Spinal cord (tissue), 10 donors: Measurements from ENCODE around the gene RPS6KA1. TPM values are rescaled to one million over a fixed set of nuclear protein-coding genes. Genes with fewer than 3 reads are reported as not detected.
"Not testable (repeated sequence)": the region's sequence is repeated elsewhere in the genome, so short reads cannot be mapped to it uniquely, and the experiment has no call there.

ENCODE experiments used
- DNase-seq, 6 donors: peaks; one replicate each; pipeline versions ENCODE4 v3.0.0 to v3.0.0-alpha.2; 2013 to 2015; ENCODE audit warnings: low spot score in 6 of 6, low read depth in 4 of 6
- H3K27ac ChIP-seq: one replicate; pipeline ENCODE4 v1.5.1; 2013; ENCODE audit warnings: low read depth, low read length, control low read depth
- H3K27me3 ChIP-seq: one replicate; pipeline ENCODE4 v1.6.1; 2013; ENCODE audit warnings: low read length; ENCODE audit not compliant: control insufficient read depth, insufficient read depth
- H3K36me3 ChIP-seq: one replicate; pipeline ENCODE4 v1.6.1; 2013; ENCODE audit warnings: low read length; ENCODE audit not compliant: control insufficient read depth, insufficient read depth
- H3K4me1 ChIP-seq: one replicate; pipeline ENCODE4 v1.6.1; 2013; ENCODE audit warnings: low read length; ENCODE audit not compliant: control insufficient read depth, insufficient read depth
- H3K4me3 ChIP-seq: one replicate; pipeline ENCODE4 v1.5.1; 2013; ENCODE audit warnings: low read depth, low read length, control low read depth
- H3K9me3 ChIP-seq: one replicate; pipeline ENCODE4 v1.6.1; 2013; ENCODE audit warnings: low read length; ENCODE audit not compliant: control insufficient read depth, insufficient read depth
- WGBS: methylation state at CpG from one replicate; pipeline ENCODE4 v1.1.5; 2013; ENCODE audit warnings: missing lambda C conversion rate; ENCODE audit not compliant: insufficient coverage; 5-methylcytosine and 5-hydroxymethylcytosine counted together
- polyA plus RNA-seq, 2 donors: library from polyadenylated mRNA; unstranded; fragments of 120-200 nt; gene quantifications; one replicate each; pipeline ENCODE4 v1.2.1, GENCODE V29; 2013; ENCODE audit not compliant: insufficient read length in 2 of 2
- total RNA-seq, 2 donors: library from RNA; depleted of rRNA in 1 of 2; stranded (reverse); fragments of 120-200 nt in 1 of 2; fragments of >200 nt in 1 of 2; gene quantifications; one replicate each; pipeline versions ENCODE4 v1.2.3 to v1.2.4, GENCODE V29; 2013 to 2014
- donor health status: healthy.

RPS6KA1 gene
- total and polyA plus RNA-seq, 4 donors, result 11.8 to 16.4 (median 13.5) TPM

- 73% methylated on average over 1 of the region's 2 CpGs for WGBS
Measured at GRCh38 chr1:26510711-26511110, 18.9 kb upstream of the RPS6KA1 start.

GRCh38 chr1:26515836-26516235 lies 13.7 kb upstream of the RPS6KA1 start:
- H3K4me1 ChIP-seq, H3K27me3 ChIP-seq, H3K36me3 ChIP-seq, H3K4me3 ChIP-seq, H3K9me3 ChIP-seq, DNase-seq, H3K27ac ChIP-seq: not testable (repeated sequence)
- WGBS, result 75% methylated on average over 2 of the region's 4 CpGs

More at GRCh38 chr1:26510711-26511110, 18.9 kb upstream of the RPS6KA1 start:
- not testable (repeated sequence) for H3K9me3 ChIP-seq, H3K4me3 ChIP-seq, H3K4me1 ChIP-seq, DNase-seq, H3K36me3 ChIP-seq, H3K27ac ChIP-seq, H3K27me3 ChIP-seq

- Histone ChIP-seq H3K4me1 (no peaks in the 10 kb centered on the region), H3K36me3 (no peaks in the 10 kb centered on the region), H3K9me3 (no peaks in the 10 kb centered on the region), H3K4me3 (no peak overlapping the region), H3K27ac (no peak overlapping the region), H3K27me3 (no peaks in the 10 kb centered on the region)
- WGBS, result 93% methylated on average over 3 of the region's 4 CpGs
- no peak for DNase-seq
Measured at GRCh38 chr1:26516987-26517765, 12.4 kb upstream of the RPS6KA1 start.

- Histone ChIP-seq H3K36me3 (no peaks in the 10 kb centered on the region), H3K9me3 (no peaks in the 10 kb centered on the region), H3K27me3 (no peaks in the 10 kb centered on the region), H3K4me1 (no peaks in the 10 kb centered on the region), H3K4me3 (no peak overlapping the region), H3K27ac (no peak overlapping the region)
- no peak for DNase-seq
- WGBS, result 100% methylated on average over 1 of the region's 1 CpG
Measured at GRCh38 chr1:26517766-26518049, 11.9 kb upstream of the RPS6KA1 start.

DNA sequence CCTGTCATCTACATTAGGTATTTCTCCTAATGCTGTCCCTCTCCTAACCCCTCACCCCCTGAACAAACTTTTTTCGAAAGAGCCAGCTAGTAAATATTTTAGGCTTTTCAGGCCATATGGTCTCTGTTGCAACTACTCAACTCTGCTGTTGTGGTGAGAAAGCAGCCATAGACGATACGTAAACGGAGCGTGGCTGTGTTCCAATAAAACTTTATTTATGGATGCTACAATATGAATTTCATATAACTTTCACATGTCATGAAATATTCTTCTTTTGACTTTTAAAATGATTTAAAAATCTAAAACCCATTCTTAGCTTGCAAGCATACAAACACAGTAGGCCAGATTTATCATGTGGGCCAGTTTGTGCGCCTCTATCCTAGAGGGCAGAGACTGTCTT lies 11.2 kb upstream of the RPS6KA1 start:
- no peak overlapping the region for H3K4me3 ChIP-seq
- H3K4me1 ChIP-seq, result no peaks in the 10 kb centered on the region
- H3K27ac ChIP-seq, result no peak overlapping the region
- no peaks in the 10 kb centered on the region for H3K9me3 ChIP-seq
- WGBS, result 100% methylated on average over 1 of the region's 6 CpGs
- peak in 1 of 6 donors; percentile 71 for DNase-seq
- H3K36me3 ChIP-seq, result no peaks in the 10 kb centered on the region
- H3K27me3 ChIP-seq, result no peaks in the 10 kb centered on the region

- no peaks in the 10 kb centered on the region for H3K36me3 ChIP-seq
- WGBS, result 73% methylated on average over 2 of the region's 5 CpGs
- no peak overlapping the region for H3K4me3 ChIP-seq
- no peaks in the 10 kb centered on the region for H3K27me3 ChIP-seq
- no peaks in the 10 kb centered on the region for H3K9me3 ChIP-seq
- no peak for DNase-seq
- H3K27ac ChIP-seq, result no peak overlapping the region
- H3K4me1 ChIP-seq, result no peaks in the 10 kb centered on the region
Measured at GRCh38 chr1:26520339-26520738, 9.2 kb upstream of the RPS6KA1 start.

GRCh38 chr1:26521669-26522030 lies 7.9 kb upstream of the RPS6KA1 start:
- H3K27ac ChIP-seq, result no peak overlapping the region
- H3K9me3 ChIP-seq, result no peaks in the 10 kb centered on the region
- 75% methylated on average over 10 of the region's 14 CpGs for WGBS
- no peak overlapping the region for H3K4me3 ChIP-seq
- no peaks in the 10 kb centered on the region for H3K27me3 ChIP-seq
- no peaks in the 10 kb centered on the region for H3K4me1 ChIP-seq
- DNase-seq, result no peak
- H3K36me3 ChIP-seq, result no peaks in the 10 kb centered on the region

GRCh38 chr1:26522073-26522472 lies 7.5 kb upstream of the RPS6KA1 start:
- no peak for DNase-seq
- H3K27ac ChIP-seq, result no peak overlapping the region
- H3K36me3 ChIP-seq, result no peaks in the 10 kb centered on the region
- H3K4me3 ChIP-seq, result no peak overlapping the region
- no peaks in the 10 kb centered on the region for H3K4me1 ChIP-seq
- H3K9me3 ChIP-seq, result no peaks in the 10 kb centered on the region
- H3K27me3 ChIP-seq, result no peaks in the 10 kb centered on the region

GRCh38 chr1:26524181-26524580 lies 5.4 kb upstream of the RPS6KA1 start:
- Histone ChIP-seq H3K27ac (no peak overlapping the region), H3K36me3 (no peaks in the 10 kb centered on the region), H3K9me3 (no peaks in the 10 kb centered on the region), H3K27me3 (no peaks in the 10 kb centered on the region), H3K4me3 (no peak overlapping the region), H3K4me1 (peaks cover 2% of the 10 kb centered on the region)
- 80% methylated on average over 4 of the region's 4 CpGs for WGBS
- DNase-seq, result no peak

DNA sequence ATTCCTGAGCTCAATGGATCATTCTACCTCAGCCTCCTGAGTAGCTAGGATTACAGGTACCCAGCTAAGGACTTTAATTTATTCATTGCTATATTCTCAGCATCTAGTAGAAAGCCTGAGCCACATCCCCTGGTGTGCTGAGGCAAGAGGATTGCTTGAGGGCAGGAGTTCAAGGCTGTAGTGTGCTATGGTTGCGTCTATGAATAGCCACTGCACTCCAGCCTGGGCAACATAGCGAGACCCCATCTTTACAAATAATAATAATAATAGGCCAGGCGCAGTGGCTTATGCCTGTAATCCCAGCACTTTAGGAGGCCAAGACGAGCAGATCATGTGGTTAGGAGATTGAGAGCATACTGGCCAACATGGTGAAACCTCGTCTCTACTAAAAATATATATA lies 3.3 kb upstream of the RPS6KA1 start:
- DNase-seq, result no peak
- no CpG with 5 or more reads among the region's 5 CpGs for WGBS

More for the DNA sequence above, 3.3 kb upstream of the RPS6KA1 start:
- Histone ChIP-seq H3K9me3 (no peaks in the 10 kb centered on the region), H3K27me3 (no peaks in the 10 kb centered on the region), H3K4me1 (peaks cover 18% of the 10 kb centered on the region), H3K4me3 (no peak overlapping the region), H3K27ac (no peak overlapping the region), H3K36me3 (no peaks in the 10 kb centered on the region)
